H1 (cell line): ENCODE results near the gene CYP2J2. TPM values are rescaled to one million over a fixed set of nuclear protein-coding genes. Genes with fewer than 3 reads are reported as not detected.

ENCODE experiments used
- CHD7 ChIP-seq: fragments of 300-600 bp; sonication (generic); IDR thresholded peaks from 2 replicates; pipeline ENCODE4 v1.7.1; 2012; ENCODE audit warnings: low read length, moderate library complexity, mild to moderate bottlenecking, inconsistent platforms; ENCODE audit not compliant: insufficient replicate concordance
- CTCF ChIP-seq, 3 experiments: IDR thresholded peaks; 1 replicate in 2 of 3; 2 replicates in 1 of 3; pipeline versions ENCODE4 v1.5.1 to v1.6.1; 2011; ENCODE audit warnings: low read length in 3 of 3, mild to moderate bottlenecking in 3 of 3, inconsistent platforms in 2 of 3, low read depth in 1 of 3, moderate library complexity in 1 of 3; ENCODE audit not compliant: insufficient read depth in 1 of 3; ENCODE audit errors: control extremely low read depth in 1 of 3
- HDAC2 ChIP-seq, 2 experiments: fragments of 300-600 bp in 1 of 2; sonication (generic) in 1 of 2; IDR thresholded peaks; 2 replicates each; pipeline ENCODE4 v1.6.1; 2011 to 2012; ENCODE audit warnings: low read depth in 2 of 2, low read length in 2 of 2, mild to moderate bottlenecking in 2 of 2, moderate library complexity in 2 of 2, borderline replicate concordance in 1 of 2, inconsistent platforms in 1 of 2
- JUN ChIP-seq: IDR thresholded peaks from 2 replicates; pipeline ENCODE4 v1.6.1; 2011; ENCODE audit warnings: low read depth, mild to moderate bottlenecking, improper control_type of control experiment, low read length
- JUND ChIP-seq: IDR thresholded peaks from 2 replicates; pipeline ENCODE4 v1.6.1; 2011; ENCODE audit warnings: mild to moderate bottlenecking, improper control_type of control experiment, low read length
- KDM1A ChIP-seq: fragments of 200-600, 300-600 bp; sonication (generic); IDR thresholded peaks from 2 replicates; pipeline ENCODE4 v1.7.1; 2016; ENCODE audit warnings: mild to moderate bottlenecking, low read length, borderline replicate concordance
- RAD21 ChIP-seq, 2 experiments: IDR thresholded peaks in 1 of 2; conservative IDR thresholded peaks in 1 of 2; 2 replicates each; pipeline ENCODE4 v1.6.1; 2011; ENCODE audit warnings: low read depth in 2 of 2, low read length in 2 of 2, improper control_type of control experiment in 1 of 2, inconsistent platforms in 1 of 2, mild to moderate bottlenecking in 1 of 2, moderate library complexity in 1 of 2
- SIRT6 ChIP-seq: IDR thresholded peaks from one replicate; pipeline ENCODE4 v1.7.1; 2012; ENCODE audit warnings: low read length, inconsistent platforms
- TAF1 ChIP-seq: IDR thresholded peaks from 2 replicates; pipeline ENCODE4 v1.6.1; 2011; ENCODE audit warnings: mild to moderate bottlenecking, low read depth, low read length
- polyA plus RNA-seq, 7 experiments: library from polyadenylated mRNA; depleted of rRNA in 3 of 7; stranded (reverse) in 5 of 7; unstranded in 2 of 7; fragments of >200 nt in 5 of 7; fragments of 200-250 nt in 2 of 7; gene quantifications; 1 replicate in 5 of 7; 2 replicates in 1 of 7; 4 replicates in 1 of 7; pipeline versions ENCODE4 v1.2.1 to v1.2.3, GENCODE V29; 2011 to 2013; ENCODE audit warnings: missing spikeins in 2 of 7, mixed read lengths in 2 of 7
- total RNA-seq: library from RNA; stranded (reverse); fragmentation: NEBNext Ultra II Directional; extraction: Animal tissue kit (Norgen Biotek cat#: 25700); gene quantifications from 2 replicates; pipeline ENCODE4 v1.2.1, GENCODE V29; 2021

Gene CYP2J2
- total and polyA plus RNA-seq, 2 of the 8 experiments (the other 6 are each of a cell fraction or from before 2014, with no cell fraction given): 0.59 to 2.1 TPM

- TF ChIP-seq CHD7 (no peak), KDM1A (no peak), HDAC2 (IDR thresholded peaks at IDR 0.05; ENCODE audit: borderline replicate concordance in 1 of 2, low read depth in 2 of 2, low read length in 2 of 2) (no peak), CTCF (IDR thresholded peaks at IDR 0.05; ENCODE audit: control extremely low read depth in 1 of 3, insufficient read depth in 1 of 3, low read depth in 1 of 3, low read length in 3 of 3) (no peak), JUN (no peak), JUND (no peak), SIRT6 (no peak), RAD21 (IDR thresholded peaks at IDR 0.05 in 1 of 2, conservative IDR thresholded peaks at IDR 0.05 in 1 of 2; ENCODE audit: low read depth in 2 of 2, low read length in 2 of 2) (no peak), TAF1 (no peak)
Measured at GRCh38 chr1:59952065-59952464, 25.5 kb upstream of the CYP2J2 start (continued).
